Coronary artery (tissue), 2 donors: ENCODE results near the gene ZNF384.

Experiments
- DNase-seq: peaks from one replicate; pipeline ENCODE4 v3.0.0-alpha.2; 2017; ENCODE audit warnings: low spot score
- H3K27ac ChIP-seq, 2 donors: fragments of 200-600 bp; sonication (generic); one replicate each; pipeline ENCODE4 v1.5.1; 2016 to 2019
- H3K4me3 ChIP-seq: fragments of 200-600 bp; sonication (generic); 2 replicates; pipeline ENCODE4 v1.5.1; 2016; ENCODE audit warnings: mild to moderate bottlenecking, moderate library complexity
- TF ChIP-seq, protein P1 (sequence below): fragments of 200-600 bp; sonication (generic); IDR thresholded peaks from one replicate; pipeline ENCODE4 v1.5.1; 2019; ENCODE audit warnings: antibody characterized with exemption

ZNF384 gene

DNA sequence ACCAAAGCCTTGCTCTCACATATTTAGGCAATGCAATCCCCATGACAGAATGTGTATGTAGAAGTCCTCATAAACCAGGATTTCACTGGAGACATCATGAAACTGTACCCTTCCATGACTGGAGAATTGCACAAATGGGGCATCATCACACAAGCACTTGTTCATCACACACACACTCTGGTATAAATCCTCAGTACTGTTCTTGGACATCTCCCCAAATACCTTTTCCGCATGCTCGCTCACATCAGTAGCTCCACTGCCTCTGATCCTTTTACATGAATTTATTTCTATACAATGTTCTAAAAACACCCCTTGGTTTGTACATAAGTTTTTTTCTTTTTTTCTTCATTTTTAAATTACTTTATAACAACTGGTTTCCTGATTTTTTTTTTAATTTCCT lies 23.0 kb downstream of the ZNF384 start:
- TF ChIP-seq, protein P1, sequence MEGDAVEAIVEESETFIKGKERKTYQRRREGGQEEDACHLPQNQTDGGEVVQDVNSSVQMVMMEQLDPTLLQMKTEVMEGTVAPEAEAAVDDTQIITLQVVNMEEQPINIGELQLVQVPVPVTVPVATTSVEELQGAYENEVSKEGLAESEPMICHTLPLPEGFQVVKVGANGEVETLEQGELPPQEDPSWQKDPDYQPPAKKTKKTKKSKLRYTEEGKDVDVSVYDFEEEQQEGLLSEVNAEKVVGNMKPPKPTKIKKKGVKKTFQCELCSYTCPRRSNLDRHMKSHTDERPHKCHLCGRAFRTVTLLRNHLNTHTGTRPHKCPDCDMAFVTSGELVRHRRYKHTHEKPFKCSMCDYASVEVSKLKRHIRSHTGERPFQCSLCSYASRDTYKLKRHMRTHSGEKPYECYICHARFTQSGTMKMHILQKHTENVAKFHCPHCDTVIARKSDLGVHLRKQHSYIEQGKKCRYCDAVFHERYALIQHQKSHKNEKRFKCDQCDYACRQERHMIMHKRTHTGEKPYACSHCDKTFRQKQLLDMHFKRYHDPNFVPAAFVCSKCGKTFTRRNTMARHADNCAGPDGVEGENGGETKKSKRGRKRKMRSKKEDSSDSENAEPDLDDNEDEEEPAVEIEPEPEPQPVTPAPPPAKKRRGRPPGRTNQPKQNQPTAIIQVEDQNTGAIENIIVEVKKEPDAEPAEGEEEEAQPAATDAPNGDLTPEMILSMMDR, result no peak
- no peak overlapping the region for H3K27ac ChIP-seq
- DNase-seq, result no peak
- no peak overlapping the region for H3K4me3 ChIP-seq

GRCh38 chr12:6664902-6665301 lies 24.3 kb downstream of the ZNF384 start:
- DNase-seq, result no peak
- Histone ChIP-seq H3K27ac (no peak overlapping the region), H3K4me3 (no peak overlapping the region)
- TF ChIP-seq, protein P1, result no peak

DNA sequence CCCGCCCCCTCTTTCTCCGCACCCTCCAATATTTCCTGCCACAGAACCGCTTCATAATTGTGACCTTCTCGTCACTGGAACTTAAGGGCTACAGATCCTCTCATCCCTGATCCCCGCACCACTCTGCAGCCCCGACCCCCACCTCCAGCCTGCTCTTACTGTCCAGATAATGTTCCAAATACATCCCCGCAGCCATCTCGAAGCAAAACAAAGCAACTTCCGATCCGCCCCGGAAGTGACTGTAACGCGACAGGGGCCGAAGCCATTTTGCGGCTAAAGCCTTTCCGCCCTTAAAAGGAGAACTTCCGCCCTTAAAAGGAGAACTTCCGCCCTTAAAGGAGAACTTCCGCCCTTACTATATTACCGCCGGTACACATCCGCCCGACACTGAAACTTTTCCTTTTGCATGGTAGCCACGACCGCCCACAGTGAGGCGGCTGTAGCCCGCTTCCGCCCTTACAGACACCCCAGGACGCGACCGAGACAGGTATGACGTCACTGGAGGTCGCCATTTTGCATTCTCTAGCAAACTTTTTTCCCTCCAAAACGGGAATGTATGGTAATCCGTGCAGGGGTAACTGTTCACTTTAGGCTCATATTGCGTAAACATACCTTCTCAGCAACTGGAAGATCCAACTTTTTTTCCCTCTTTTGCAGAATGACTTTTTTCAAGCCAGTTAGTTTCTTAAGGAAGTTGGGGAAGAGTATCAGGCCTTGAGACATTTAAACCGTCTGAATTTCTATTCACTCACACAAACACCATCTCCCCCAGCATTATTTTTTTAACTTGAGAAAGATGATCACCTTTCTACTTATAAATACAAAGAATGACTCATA lies 26.1 kb downstream of the ZNF384 start, which contains the start of gene ING4:
TSS of gene ING4 (minus strand) at position 214 of the 837 bp plus-strand sequence. CDS start at position 196, 18 bp downstream.
- TF ChIP-seq, protein P1, result no peak
- Histone ChIP-seq H3K27ac (peak within 1 kb of the TSS; percentile 52 to 94), H3K4me3 (peak within 1 kb of the TSS; percentile 95)
- peak; percentile 98 for DNase-seq

DNA sequence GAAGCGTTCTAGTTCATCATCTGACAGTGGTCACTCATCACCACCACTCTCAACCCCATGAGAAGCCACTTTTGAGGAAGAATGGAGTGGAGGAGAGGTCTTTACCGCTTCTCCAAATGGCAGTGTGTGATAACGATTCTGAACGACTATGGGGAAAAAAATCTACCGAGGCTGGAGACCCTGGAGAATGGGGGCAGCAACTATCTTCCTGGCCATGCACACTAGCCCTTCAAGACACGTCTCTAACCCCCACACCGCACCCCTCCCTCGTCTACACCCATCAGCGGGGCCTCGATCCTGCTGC lies 26.6 kb downstream of the ZNF384 start:
- TF ChIP-seq, protein P1, result no peak
- Histone ChIP-seq H3K4me3 (peak overlapping the region; percentile 95), H3K27ac (peak overlapping the region; percentile 52 to 94)
- DNase-seq, result no peak

GRCh38 chr12:6653987-6654386 lies 35.2 kb downstream of the ZNF384 start:
- no peak overlapping the region for H3K27ac ChIP-seq
- H3K4me3 ChIP-seq, result no peak overlapping the region
- no peak for DNase-seq

GRCh38 chr12:6653342-6653741 lies 35.8 kb downstream of the ZNF384 start:
- Histone ChIP-seq H3K27ac (no peak overlapping the region), H3K4me3 (no peak overlapping the region)
- DNase-seq, result no peak
- TF ChIP-seq, protein P1, result no peak

More at GRCh38 chr12:6653987-6654386, 35.2 kb downstream of the ZNF384 start:
- TF ChIP-seq, protein P1, result no peak

DNA sequence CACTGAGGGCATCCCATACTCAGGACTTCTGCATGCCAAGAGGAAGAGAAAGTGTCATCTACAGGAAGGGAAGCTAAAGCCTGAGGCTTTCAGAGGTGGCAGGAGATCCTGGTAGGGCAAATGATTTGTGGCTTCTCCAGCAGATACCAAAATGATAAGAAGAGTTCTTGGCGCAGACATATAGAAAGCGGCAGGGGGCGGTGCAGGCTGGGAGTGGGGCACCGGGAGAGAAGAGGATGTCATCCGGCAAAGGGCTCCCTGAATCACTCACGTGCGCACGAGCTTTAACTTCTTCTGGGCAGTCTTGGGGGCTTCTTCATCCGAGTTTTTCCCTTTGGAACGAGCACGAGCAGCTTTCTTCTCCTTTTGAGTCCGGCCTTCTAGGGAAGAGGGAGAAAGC lies 36.8 kb downstream of the ZNF384 start:
- no peak overlapping the region for H3K27ac ChIP-seq
- TF ChIP-seq, protein P1, result no peak
- no peak for DNase-seq
- no peak overlapping the region for H3K4me3 ChIP-seq
